K562 (cell line): ENCODE results near the gene MARS1. TPM values are rescaled to one million over a fixed set of nuclear protein-coding genes. Genes with fewer than 3 reads are reported as not detected.

ENCODE experiments used
- CBX2 ChIP-seq: fragments of 200-600 bp; sonication (generic); IDR thresholded peaks from one replicate; pipeline ENCODE4 v1.6.1; 2012; ENCODE audit warnings: mild to moderate bottlenecking, low read length, inconsistent platforms; ENCODE audit not compliant: insufficient read depth, poor library complexity, severe bottlenecking
- CLOCK ChIP-seq: fragments of 250-450 bp; sonication (Bioruptor Pico); IDR thresholded peaks from 2 replicates; pipeline ENCODE4 v1.4.0; 2020; ENCODE audit warnings: mild to moderate bottlenecking, moderate library complexity, borderline replicate concordance
- ESRRA ChIP-seq: fragments of 450-650 bp; IDR thresholded peaks from 2 replicates; pipeline ENCODE4 v1.6.1; 2014; ENCODE audit warnings: low read depth, mild to moderate bottlenecking, moderate library complexity, borderline replicate concordance
- FOS ChIP-seq: IDR thresholded peaks from 3 replicates; pipeline ENCODE4 v1.6.1; 2011; ENCODE audit not compliant: insufficient read length; ENCODE audit errors: extremely low read depth
- IRF2 ChIP-seq: sonication (generic); formaldehyde crosslinking; IDR thresholded peaks from 2 replicates; pipeline ENCODE4 v1.8.1; 2022; ENCODE audit warnings: mild to moderate bottlenecking, missing genetic modification reagents
- JUND ChIP-seq, 2 experiments: IDR thresholded peaks; 2 replicates in 1 of 2; 3 replicates in 1 of 2; pipeline ENCODE4 v1.6.1; 2011; ENCODE audit warnings: borderline replicate concordance in 2 of 2, low read depth in 2 of 2, low read length in 2 of 2, improper control_type of control experiment in 1 of 2, missing biosample characterization in 1 of 2, missing genetic modification characterization in 1 of 2, missing genetic modification reagents in 1 of 2
- NCOA2 ChIP-seq, 2 experiments: fragments of 450-650 bp; IDR thresholded peaks; 2 replicates each; pipeline ENCODE4 v1.6.1; 2018; ENCODE audit warnings: mild to moderate bottlenecking in 2 of 2, moderate library complexity in 1 of 2; ENCODE audit not compliant: partially characterized antibody in 2 of 2
- NR2C2 ChIP-seq, 2 experiments: fragments of 200-800 bp in 1 of 2; sonication (Bioruptor generic) in 1 of 2; sonication (generic) in 1 of 2; formaldehyde crosslinking in 1 of 2; IDR thresholded peaks; 2 replicates each; pipeline versions ENCODE4 v1.6.1 to v1.8.0; 2016 to 2022; ENCODE audit warnings: mild to moderate bottlenecking in 1 of 2, missing compliant biosample characterization in 1 of 2, missing genetic modification characterization in 1 of 2, missing genetic modification reagents in 1 of 2
- PRPF4 ChIP-seq: fragments of 200-400 bp; formaldehyde crosslinking; IDR thresholded peaks from one replicate; pipeline ENCODE4 v1.6.1; 2017; ENCODE audit warnings: low read length, low read depth, mild to moderate bottlenecking; ENCODE audit not compliant: insufficient read depth, poor library complexity, severe bottlenecking
- RBM25 ChIP-seq: fragments of 200-400 bp; formaldehyde crosslinking; IDR thresholded peaks from 2 replicates; pipeline ENCODE4 v1.6.1; 2018; ENCODE audit warnings: low read length, low read depth, moderate library complexity; ENCODE audit not compliant: severe bottlenecking
- SMAD3 ChIP-seq: fragments of 450-650 bp; formaldehyde crosslinking; conservative IDR thresholded peaks from 2 replicates; pipeline ENCODE4 v1.4.0; 2020; ENCODE audit warnings: mild to moderate bottlenecking
- TAF1 ChIP-seq: IDR thresholded peaks from 2 replicates; pipeline ENCODE4 v1.6.1; 2011; ENCODE audit warnings: mild to moderate bottlenecking, low read length, moderate library complexity; ENCODE audit not compliant: insufficient read depth, control insufficient read depth, severe bottlenecking; ENCODE audit errors: extremely low read depth
- ZNF253 ChIP-seq: fragments of 250-450 bp; sonication (Bioruptor Pico); conservative IDR thresholded peaks from 2 replicates; pipeline ENCODE4 v1.6.1; 2021; ENCODE audit warnings: mild to moderate bottlenecking
- ZNF316 ChIP-seq: fragments of 450-650 bp; IDR thresholded peaks from 2 replicates; pipeline ENCODE4 v1.6.1; 2016
- ZNF318 ChIP-seq, 2 experiments: fragments of 450-650 bp; IDR thresholded peaks; 2 replicates each; pipeline ENCODE4 v1.6.1; 2016; ENCODE audit warnings: mild to moderate bottlenecking in 2 of 2, borderline replicate concordance in 1 of 2, low read depth in 1 of 2, moderate library complexity in 1 of 2
- polyA plus RNA-seq, 8 experiments: library from polyadenylated mRNA; depleted of rRNA in 4 of 8; stranded (reverse) in 5 of 8; unstranded in 3 of 8; fragments of >200 nt; fragmentation: Nextera tagmentation in 2 of 8; fragmentation: Illumina TruSeq in 1 of 8; extraction: Ambion mirVana in 2 of 8; extraction: Trizol in 1 of 8; gene quantifications; 2 replicates each; pipeline versions ENCODE4 v1.2.1 to v1.2.3, GENCODE V29; 2011 to 2014; ENCODE audit warnings: inconsistent platforms in 1 of 8, missing spikeins in 1 of 8
- total RNA-seq, 7 experiments: library from RNA; depleted of rRNA in 6 of 7; stranded (reverse); fragments of >200 nt in 6 of 7; fragmentation: Illumina TruSeq in 2 of 7; extraction: Trizol in 2 of 7; gene quantifications; 2 replicates each; pipeline versions ENCODE4 v1.2.1 to v1.2.3, GENCODE V29; 2011 to 2021; ENCODE audit warnings: low replicate concordance in 1 of 7

The MARS1 gene
- total and polyA plus RNA-seq, 9 of the 15 experiments (the other 6 are each of a cell fraction or from before 2014, with no cell fraction given), result 117 to 382 (median 220) TPM

GRCh38 chr12:57545809-57546437 is 58.1 kb downstream of the MARS1 start (continued):
- TF ChIP-seq TAF1, result peak; percentile 38
- TF ChIP-seq ZNF316, result peak; percentile 35
- no peak for TF ChIP-seq ZNF318 (IDR thresholded peaks at IDR 0.05; ENCODE audit: borderline replicate concordance in 1 of 2, low read depth in 1 of 2)
- TF ChIP-seq RBM25, result no peak
- TF ChIP-seq PRPF4, result no peak
- TF ChIP-seq ZNF253 (CRISPR knock-in tag), result no peak
- no peak for TF ChIP-seq NCOA2 (IDR thresholded peaks at IDR 0.05; ENCODE audit: partially characterized antibody in 2 of 2)
- TF ChIP-seq NR2C2 (CRISPR knock-in tag; IDR thresholded peaks at IDR 0.05), result no peak
- 0 out of 2 replicates have a peak, but pooled peaks have one; percentile 7 for TF ChIP-seq NR2C2 (tag; IDR thresholded peaks at IDR 0.05)
- peak; percentile 28; the same call in 1 of the 2 replicates for TF ChIP-seq JUND (IDR thresholded peaks at IDR 0.05; ENCODE audit: borderline replicate concordance, low read depth, low read length)
- no peak; the same call in 2 of the 3 replicates for TF ChIP-seq JUND (tag; IDR thresholded peaks at IDR 0.05; ENCODE audit: borderline replicate concordance, low read depth, low read length)
- no peak for TF ChIP-seq IRF2 (CRISPR knock-in tag)
- no peak for TF ChIP-seq CLOCK (CRISPR knock-in tag)
- no peak for TF ChIP-seq CBX2
- no peak for TF ChIP-seq SMAD3 (CRISPR knock-in tag)
- TF ChIP-seq ESRRA, result no peak
- TF ChIP-seq FOS, result no peak
